Activated CD4-positive, alpha-beta T cell treated with anti-CD3 and anti-CD28 coated beads, Interleukin-10, Interleukin-2, amounts not matched to agents 100 ng/mL and 50 ng/mL, durations not matched to agents 16 hours and 8 hours (primary cell): ENCODE measurements around the gene AFDN.
"Not testable (repeated sequence)": the region's sequence is repeated elsewhere in the genome, so short reads cannot be mapped to it uniquely, and the experiment has no call there.

ENCODE experiments used
- DNase-seq: peaks from one replicate; pipeline ENCODE4 v3.0.0-alpha.2; 2020

Gene AFDN

GRCh38 chr6:167960579-167960978, 133.9 kb downstream of the AFDN start:
- no peak for DNase-seq

GRCh38 chr6:167962711-167963110, 136.0 kb downstream of the AFDN start:
- DNase-seq: no peak

GRCh38 chr6:167963589-167964057, 136.9 kb downstream of the AFDN start:
- DNase-seq: no peak

GRCh38 chr6:167965592-167966539, 139.2 kb downstream of the AFDN start:
- DNase-seq: no peak

GRCh38 chr6:167966540-167966905, 139.8 kb downstream of the AFDN start:
- DNase-seq: no peak

GRCh38 chr6:167968091-167968490, 141.4 kb downstream of the AFDN start:
- peak; percentile 28 for DNase-seq

GRCh38 chr6:167970230-167970629, 143.5 kb downstream of the AFDN start:
- no peak for DNase-seq

GRCh38 chr6:167972193-167972592, 145.5 kb downstream of the AFDN start:
- no peak for DNase-seq

- no peak for DNase-seq
Observed at GRCh38 chr6:167973148-167973885, 146.6 kb downstream of the AFDN start.

- no peak for DNase-seq
Observed at GRCh38 chr6:167974640-167975344, 148.1 kb downstream of the AFDN start.

- no peak for DNase-seq
Observed at GRCh38 chr6:167975458-167975857, 148.7 kb downstream of the AFDN start.

GRCh38 chr6:167976116-167976657, 149.5 kb downstream of the AFDN start:
- DNase-seq: not testable (repeated sequence)

GRCh38 chr6:167976708-167977107, 150.0 kb downstream of the AFDN start:
- no peak for DNase-seq

- no peak for DNase-seq
Observed at GRCh38 chr6:167977717-167978467, 151.2 kb downstream of the AFDN start.

GRCh38 chr6:167978607-167979006, 151.9 kb downstream of the AFDN start:
- DNase-seq: no peak

GRCh38 chr6:167979436-167980139, 152.9 kb downstream of the AFDN start:
- DNase-seq: no peak

GRCh38 chr6:167980911-167981580, 154.3 kb downstream of the AFDN start:
- no peak for DNase-seq

- no peak for DNase-seq
Observed at GRCh38 chr6:167981916-167982462, 155.3 kb downstream of the AFDN start.

- DNase-seq: no peak
Observed at GRCh38 chr6:167984144-167984719, 157.5 kb downstream of the AFDN start.
